ENCODE measurements around the gene NSF.
"Not testable (repeated sequence)": the region's sequence is repeated elsewhere in the genome, so short reads cannot be mapped to it uniquely, and the experiment has no call there.

NSF gene

DNA sequence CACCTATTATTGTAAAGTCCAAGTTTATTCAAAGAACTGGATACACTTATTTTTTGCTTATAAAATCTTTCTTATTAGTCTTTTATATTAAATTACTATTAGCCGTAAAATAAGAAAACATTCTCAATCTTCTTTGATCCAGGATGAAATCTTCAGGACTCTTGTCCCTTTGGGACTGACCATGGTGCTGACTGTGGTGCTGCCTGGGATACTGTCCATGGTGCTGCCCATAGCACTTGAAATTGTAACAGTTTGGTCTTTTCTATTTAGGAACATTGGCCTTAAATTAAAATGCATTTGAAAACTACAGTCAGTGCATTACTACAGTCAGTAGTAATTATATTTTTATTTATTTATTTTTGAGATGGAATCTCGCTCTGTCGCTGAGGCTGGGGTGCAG is 41.7 kb downstream of the NSF start:
- ATAC-seq = not testable (repeated sequence)

DNA sequence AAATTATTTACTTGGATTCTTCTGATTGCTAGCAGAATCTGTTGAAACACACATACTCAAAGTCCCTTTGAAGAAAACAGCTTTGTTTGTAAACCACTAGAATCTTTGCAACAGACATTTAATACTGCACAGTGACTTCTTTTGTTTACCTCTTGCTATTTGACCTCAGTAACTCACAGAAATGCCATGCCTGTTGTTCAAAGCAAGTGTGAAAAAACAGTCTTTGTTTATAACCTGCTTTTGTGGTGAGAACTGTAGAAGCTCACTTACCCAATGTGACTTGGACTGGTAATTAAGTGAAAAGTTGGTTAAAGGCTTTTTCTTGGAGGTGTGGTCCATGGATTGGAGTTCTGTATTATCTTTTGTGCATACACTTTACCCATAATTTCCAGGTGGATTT is 44.4 kb downstream of the NSF start:
- ATAC-seq = not testable (repeated sequence)

DNA sequence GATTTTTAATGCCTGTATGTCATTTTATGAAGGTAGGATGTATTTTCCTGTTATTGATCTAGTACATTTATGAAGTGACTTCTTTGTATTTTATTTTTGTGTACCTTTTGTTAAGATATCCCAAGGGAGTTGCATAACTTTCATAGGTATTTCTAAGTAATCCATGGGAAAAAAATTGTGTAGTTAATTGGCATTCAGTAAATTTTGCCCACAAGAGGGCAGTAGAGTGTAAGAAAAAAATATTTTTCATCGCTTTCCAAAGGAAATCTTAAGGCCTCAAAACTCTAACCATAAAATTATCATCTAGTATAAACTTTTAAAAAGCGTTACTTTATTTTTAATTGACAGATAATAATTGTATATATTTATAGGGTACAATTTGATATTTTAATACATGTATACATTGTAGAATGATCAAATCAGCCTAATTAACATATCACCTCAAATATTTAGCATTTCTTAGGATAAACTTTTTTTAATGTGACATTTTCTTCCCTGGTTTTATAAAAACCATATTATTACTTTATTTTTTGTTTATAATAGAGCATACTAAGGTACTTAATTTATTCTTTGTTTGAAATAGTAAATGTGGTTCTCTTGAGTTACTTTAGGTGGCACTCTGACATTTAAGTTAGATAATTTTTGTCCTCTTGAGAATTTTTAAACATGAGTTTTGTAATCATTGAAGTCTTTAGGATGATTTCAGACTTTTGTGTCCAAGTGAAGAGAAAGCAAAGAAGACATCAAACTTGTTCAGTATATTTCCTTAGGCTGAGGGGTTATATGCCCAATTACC is 51.6 kb downstream of the NSF start:
- peak; percentile 65; the same call in 2 of the 3 replicates for ATAC-seq

DNA sequence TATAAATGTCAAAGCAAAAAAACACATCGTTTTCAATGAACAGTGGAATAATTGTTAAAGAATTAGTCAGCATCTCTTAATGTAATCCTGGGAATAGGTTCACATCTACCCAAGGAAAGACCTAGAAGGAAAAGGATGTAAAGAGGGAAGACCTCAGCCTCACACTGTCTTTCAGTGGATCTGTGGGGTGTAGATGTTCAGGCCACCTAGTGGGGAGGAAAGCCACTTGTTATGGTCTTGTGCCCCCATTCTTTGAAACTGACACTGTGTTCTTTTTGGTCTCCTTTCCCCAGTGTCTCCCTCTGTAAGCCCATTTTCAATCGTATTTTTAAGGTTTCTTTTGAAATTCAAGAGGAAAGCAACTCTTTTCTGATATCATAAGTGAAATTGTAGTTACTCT is 56.8 kb downstream of the NSF start:
- peak; percentile 78 for ATAC-seq

DNA sequence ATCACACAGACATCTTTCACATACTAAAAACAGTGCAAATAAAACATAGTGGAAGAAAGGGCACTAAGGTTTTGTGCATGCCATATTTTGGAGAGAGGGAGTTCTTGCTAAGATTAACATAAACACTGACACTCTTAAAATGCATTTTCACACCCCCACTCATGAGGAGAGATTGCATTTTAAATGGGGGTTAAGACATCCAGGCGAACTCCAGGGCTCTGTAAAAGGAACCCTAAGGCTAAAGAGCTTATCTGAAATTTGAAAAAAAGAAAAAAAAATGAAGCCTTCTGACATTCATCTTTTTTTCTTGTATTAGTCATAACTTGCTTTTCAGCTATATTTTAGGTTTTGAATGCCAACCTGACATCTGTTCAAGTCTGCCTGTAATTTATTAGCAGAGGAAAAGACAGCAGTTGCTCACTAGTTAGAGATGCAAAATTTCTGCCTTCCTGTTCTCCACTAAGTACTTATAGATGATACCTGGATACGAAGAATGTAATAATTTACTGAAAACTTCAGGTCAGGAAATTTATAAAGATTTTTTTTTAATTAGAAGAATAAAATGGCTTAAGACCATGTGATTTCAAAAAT is 57.3 kb downstream of the NSF start:
- ATAC-seq = peak; percentile 71

DNA sequence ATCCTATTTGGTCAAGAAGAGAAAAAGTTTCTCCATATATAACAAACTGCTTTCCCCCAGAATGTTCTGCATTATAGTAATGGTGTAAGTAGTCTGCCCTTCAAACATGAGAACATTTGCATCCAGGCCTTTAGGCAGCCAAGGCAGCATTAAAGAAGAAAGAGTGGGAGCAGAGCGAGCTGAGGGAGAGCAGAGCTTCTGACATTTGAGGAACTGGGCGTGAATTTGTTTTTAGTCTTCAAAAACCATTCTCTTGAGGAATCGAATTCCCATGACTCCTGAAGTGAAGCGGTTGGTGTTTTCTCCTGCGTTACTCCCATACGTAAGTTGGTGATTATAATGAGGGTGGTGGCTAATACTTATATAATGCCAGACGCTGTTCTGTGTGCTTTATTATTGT is 58.8 kb downstream of the NSF start:
- not testable (repeated sequence) for ATAC-seq

DNA sequence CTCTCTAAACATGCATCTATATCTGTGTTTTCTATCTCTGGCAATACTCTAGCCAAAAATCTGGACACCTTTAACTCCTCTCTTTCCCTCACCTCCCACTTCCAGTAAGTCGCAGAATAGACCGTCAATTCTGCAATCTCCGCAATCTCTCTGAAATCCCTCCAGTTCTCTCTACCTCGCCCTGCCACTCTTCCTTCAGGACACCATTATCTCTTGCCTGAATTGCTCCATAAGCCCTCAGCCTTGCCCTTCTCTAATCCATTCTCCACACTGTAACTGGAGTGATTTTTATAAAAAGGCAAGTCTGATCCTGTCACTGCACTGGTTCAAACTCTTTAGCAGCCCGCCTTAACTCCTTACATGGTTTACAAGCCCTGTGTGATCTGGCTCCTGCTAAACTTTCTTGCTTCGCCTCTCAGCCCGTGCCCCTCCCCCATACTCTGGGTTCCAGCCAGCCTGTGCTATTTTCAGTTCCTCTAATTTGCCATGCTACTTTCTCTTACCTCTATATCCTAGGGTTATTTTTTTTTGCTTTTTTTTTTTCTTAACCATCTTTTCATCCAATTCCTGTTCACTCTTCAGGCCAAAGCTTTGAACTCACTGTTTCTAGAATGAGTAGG is 61.7 kb downstream of the NSF start:
- not testable (repeated sequence) for ATAC-seq

DNA sequence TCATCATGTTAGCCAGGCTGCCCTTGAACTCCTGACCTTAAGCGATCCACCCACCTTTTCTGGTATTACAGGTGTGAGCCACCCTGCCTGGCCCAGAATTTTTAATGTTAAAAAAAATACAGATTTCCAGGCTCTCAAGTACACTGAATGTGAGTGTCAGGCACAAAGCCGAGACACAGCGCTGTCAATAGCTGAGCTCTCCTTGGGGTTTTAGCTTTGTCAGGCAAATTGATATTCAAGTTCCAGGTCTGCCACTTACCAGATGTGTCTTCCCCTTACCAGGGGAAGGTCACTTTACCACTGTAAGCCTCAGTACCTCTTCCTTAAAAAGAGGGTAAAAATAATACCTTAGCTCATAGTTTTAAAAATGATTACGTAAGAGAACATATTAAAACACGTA is 67.8 kb downstream of the NSF start:
- not testable (repeated sequence) for ATAC-seq

DNA sequence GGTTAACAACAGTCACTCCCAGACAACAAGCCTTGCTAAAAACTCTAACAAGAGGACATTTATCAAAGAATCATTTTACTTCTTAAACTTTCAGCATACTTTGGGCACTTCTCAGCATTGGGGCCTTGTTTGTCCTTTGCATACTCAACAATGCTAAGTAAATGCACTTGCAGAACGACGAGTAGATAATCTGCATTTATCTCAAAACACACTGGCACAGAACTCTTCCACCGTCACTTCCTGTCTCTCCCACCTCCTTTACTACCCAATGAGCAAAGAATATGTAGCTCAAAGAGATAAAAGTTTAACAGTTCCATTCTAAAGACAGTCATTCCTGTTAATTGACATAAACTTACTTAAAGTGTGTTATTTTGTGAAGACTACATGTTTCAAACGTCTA is 69.2 kb downstream of the NSF start:
- ATAC-seq = not testable (repeated sequence)

DNA sequence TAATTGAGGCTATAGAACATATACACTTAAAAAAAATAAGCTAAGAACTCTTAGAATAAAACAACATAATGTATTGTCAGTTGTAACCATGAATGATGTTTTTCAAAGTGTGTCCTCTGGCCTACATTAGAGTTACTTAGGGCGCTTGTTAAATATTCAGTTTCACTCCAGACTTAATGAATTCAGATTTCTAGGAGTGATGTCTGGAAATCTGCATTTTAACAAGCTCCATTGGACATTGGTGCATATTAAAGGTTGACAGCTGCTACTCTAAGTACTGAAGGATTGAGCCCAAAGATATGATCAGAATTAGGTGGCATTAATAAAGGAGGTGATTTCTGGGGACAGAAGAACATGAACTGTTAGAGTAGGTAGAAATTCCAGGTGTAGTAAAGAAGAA is 72.7 kb downstream of the NSF start:
- ATAC-seq = not testable (repeated sequence)

DNA sequence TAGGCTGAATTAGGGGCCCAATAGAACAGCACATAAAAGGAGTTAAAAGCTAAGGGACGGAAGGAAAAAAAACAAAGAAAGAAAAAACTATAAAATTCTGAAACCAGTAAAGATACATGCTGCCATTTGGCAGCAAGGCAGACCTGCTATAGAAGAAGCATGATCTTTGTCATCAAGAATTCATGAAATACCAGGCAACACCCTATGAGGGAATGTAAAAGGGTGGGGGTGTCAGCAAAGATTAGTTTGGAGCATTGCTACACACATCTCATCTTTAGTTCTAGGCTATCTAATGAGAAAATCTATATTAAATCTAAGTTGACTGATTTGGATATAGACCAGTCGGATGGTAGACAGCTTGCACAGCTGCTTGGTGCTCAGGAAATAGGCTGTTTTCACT is 73.1 kb downstream of the NSF start:
- ATAC-seq = peak; percentile 71

DNA sequence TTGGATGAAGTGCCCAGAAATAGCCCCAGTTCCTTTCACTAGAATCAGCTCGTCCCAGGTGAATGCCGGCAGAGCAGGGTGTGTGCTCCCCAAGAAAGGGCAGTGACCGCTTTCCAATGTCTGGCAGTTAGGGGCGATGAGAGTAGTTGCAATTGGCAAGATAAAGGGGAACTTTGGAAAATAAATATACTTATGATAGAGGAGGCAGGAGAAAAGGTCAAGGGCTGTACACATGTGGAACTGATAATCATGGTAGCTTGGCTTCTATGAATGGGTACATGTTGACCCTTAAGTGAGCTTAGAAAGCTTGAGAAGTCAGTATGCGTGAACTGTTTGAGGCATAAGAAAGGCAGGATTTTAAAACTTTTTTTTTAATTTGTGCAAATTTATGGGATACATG is 75.5 kb downstream of the NSF start:
- ATAC-seq = not testable (repeated sequence)

DNA sequence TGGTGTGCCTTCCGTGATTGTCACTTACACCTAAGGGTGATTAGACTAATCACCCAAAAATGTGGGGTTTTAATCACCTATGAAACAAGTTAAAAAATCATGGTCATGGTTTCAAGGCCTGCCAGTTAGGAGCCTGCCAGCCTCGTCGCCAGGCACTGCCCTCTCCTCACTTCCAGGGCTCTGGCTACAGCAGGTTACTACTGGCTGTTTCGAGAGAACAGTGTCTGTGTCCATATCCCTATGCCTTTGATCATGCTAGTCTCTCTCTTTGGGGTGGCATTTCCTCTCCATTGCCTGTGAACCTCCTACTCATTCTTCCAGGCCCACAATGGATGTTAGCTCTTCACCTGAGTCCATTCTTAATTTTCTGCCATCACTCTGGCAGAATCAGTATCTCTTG is 80.3 kb downstream of the NSF start:
- ATAC-seq = not testable (repeated sequence)

DNA sequence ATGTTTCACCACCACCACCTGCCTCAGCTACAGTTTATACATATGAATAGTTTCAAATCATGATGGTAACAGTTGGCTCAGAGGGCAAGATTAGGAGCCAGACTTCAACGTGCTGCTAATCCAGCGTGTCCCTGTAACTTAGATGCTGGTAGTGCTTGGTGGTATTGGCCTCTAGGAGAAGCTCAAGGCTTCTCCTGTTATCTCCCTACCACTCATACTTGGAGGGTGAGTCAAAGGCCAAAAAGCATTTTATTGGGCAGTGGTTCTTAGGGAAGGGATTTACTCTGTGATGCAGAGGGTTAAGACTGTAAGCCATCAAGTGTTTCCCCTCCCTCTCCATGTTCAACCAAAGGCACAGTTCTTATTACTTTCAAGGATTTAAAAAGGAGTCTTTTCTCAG is 82.3 kb downstream of the NSF start:
- ATAC-seq = not testable (repeated sequence)

DNA sequence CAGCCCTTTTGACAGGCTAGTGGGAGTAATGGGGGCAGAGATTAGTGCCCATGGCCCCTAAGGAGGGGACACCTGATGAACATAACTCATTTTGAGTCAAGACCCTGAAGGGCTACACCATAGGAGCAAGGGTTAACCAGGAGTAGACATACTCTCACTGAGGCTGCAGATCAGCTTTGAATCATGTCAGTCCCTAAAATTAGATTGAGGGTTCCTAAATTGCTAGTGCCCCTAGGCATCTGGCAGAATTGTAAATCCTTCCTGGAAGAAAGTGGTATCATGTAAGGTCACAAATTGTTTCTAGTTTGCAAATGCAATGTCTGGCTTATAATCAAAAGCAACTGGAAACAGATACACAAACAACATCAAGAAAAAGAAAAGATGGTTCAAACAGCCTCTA is 87.3 kb downstream of the NSF start:
- ATAC-seq = not testable (repeated sequence)

DNA sequence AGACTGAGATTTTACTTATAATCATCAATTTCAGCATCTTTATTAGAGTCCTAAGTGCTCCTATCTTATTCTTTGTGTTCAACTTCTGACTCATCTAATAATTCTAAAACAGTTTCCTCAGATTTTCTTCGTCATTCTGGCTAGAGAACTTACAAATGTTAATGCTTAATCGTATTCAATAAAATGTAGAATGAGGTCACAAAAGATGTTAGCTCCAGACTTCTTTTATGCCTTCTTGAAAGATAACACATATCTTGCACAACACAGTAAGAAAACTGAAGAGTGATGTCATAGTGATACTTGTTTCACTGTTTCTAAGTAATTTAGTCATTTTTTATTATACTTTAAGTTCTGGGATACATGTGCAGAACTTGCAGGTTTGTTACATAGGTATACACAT is 93.2 kb downstream of the NSF start:
- ATAC-seq = not testable (repeated sequence)

DNA sequence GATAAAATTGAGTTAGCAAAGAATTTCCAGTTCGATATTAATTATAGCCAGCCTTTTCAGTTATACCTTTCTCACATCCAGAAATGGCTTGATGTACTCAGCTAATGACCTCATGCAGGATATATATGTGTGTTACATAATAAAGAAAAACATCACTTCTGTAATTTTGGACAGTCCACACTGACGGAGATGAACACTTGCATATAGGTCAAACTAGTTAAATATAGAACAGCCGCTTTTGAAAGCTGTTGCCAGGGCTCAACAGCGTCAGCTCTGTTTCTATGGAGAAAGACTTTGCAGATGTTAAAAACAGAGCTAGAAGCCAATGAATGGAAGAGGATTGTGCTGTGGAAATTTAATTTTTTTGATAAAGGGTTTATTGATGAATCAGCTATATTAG is 94.8 kb downstream of the NSF start:
- not testable (repeated sequence) for ATAC-seq

DNA sequence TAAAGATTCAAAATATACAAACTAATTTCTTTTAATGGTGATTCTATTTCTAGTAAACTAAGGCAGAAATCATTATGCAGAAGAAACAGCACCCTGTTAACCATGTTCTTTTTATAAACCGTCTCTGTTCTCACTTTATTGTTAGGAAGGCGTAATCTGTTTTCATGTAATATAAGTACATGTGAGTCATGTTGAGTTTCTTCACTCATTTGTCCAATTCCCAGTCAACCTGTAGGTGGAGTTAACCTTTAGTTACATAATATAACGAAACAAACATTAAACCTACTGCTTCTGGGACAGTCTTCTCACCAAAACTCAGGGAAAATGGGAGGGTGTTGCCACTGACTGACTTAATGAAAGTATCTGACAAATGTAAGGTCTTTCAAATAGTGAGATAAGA is 101.7 kb downstream of the NSF start:
- ATAC-seq = not testable (repeated sequence)

DNA sequence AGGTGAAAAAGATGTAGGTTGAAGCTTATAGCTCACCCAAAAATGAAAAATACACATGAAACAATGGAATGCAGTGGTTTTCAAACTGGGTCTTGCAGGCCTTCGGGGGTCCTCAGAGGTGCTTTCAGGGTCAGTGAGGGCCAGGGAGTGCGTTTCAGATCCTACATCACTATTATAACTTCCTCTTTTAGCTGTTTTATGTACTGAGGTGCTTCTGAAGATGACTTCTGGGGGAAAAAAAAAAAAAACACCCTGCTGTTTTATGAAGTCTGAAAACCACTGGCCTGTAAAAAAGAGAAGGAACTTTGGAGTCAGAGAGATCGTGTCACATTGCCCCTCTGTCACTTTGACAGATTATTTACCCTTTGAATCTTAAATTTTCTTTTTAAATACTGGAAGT is 102.8 kb downstream of the NSF start:
- ATAC-seq = not testable (repeated sequence)

DNA sequence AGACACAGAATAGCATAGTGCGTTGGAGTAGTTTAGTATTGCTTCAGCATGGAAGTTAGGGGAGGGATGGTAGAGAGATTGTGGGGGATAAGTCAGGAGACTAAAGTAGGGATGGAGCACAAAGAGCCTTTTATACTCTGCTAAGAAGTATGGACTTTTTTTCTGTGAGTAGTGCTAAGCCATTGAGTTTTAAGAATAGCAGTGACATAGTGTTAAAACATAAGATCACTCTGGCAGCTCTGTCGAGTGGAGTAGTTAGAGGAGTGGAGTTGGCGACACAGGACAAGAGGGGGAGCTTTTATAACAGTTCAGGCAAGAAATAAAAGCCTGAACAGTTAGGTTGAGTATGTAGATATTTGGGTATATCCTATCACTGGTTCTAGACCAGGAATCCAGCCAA is 106.1 kb downstream of the NSF start:
- ATAC-seq = not testable (repeated sequence)

DNA sequence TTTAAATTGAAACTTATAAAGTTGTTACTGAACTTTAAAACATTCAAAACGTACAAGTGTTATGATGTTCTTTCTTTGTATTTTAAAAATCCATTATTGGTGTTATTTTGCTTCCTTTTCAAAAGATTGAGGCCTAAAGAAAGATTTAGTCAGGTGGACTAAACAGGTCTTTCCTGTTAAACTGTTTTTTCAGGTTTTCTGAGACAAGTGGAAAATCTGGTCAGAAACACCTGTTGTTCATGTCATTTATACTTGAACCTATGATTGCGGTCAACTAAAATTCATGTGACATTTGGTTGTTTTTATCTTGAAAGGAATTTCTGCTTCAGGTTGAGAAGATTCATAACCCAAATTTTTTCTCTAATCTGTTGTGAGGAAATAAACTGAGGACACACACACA is 108.5 kb downstream of the NSF start:
- not testable (repeated sequence) for ATAC-seq
